LNCaP clone FGC (cell line): Measurements from ENCODE around the gene ADH7.
"Not testable (repeated sequence)": the region's sequence is repeated elsewhere in the genome, so short reads cannot be mapped to it uniquely, and the experiment has no call there.

ENCODE experiments used
- DNase-seq: peaks from one replicate; pipeline ENCODE4 v3.0.0-alpha.2; 2011; ENCODE audit warnings: low read depth
- H3K4me3 ChIP-seq: 2 replicates; pipeline ENCODE4 v1.5.1; 2011; ENCODE audit warnings: mild to moderate bottlenecking, low read depth, low read length, control low read depth
- CTCF ChIP-seq: IDR thresholded peaks from 2 replicates; pipeline ENCODE4 v1.5.1; 2012; ENCODE audit warnings: mild to moderate bottlenecking; ENCODE audit not compliant: control insufficient read depth, insufficient read depth; ENCODE audit errors: extremely low read depth

The ADH7 gene

GRCh38 chr4:99417125-99417524, 18.0 kb downstream of the ADH7 start:
- no peak for TF ChIP-seq CTCF
- no peak overlapping the region for H3K4me3 ChIP-seq
- DNase-seq = no peak

- DNase-seq, H3K4me3 ChIP-seq: not testable (repeated sequence)
- peak; percentile 35 for TF ChIP-seq CTCF
Observed at GRCh38 chr4:99415762-99416161, 19.4 kb downstream of the ADH7 start.

- H3K4me3 ChIP-seq, DNase-seq: not testable (repeated sequence)
Observed at GRCh38 chr4:99414902-99415301, 20.2 kb downstream of the ADH7 start.

GRCh38 chr4:99414401-99414800, 20.7 kb downstream of the ADH7 start:
- no peak for TF ChIP-seq CTCF
- peak; percentile 67 for DNase-seq

GRCh38 chr4:99413140-99413539, 22.0 kb downstream of the ADH7 start:
- H3K4me3 ChIP-seq = no peak overlapping the region
- TF ChIP-seq CTCF = no peak
- DNase-seq = no peak

More at GRCh38 chr4:99414401-99414800, 20.7 kb downstream of the ADH7 start:
- H3K4me3 ChIP-seq = no peak overlapping the region

GRCh38 chr4:99411041-99411440, 24.1 kb downstream of the ADH7 start:
- DNase-seq = no peak
- no peak for TF ChIP-seq CTCF
- H3K4me3 ChIP-seq = no peak overlapping the region

- no peak for TF ChIP-seq CTCF
- no peak overlapping the region for H3K4me3 ChIP-seq
- no peak for DNase-seq
Observed at GRCh38 chr4:99410075-99410474, 25.1 kb downstream of the ADH7 start.
